Endothelial cell of hepatic sinusoid (primary cell): ENCODE measurements around the gene EHMT2.

Experiments
- in situ Hi-C: cut with HindIII; loops from 2 replicates; pipeline ENCODE4 v1.10.0; 2017; ENCODE audit warnings: low sequenced_read_pairs

EHMT2 gene

GRCh38 chr6:31892821-31893220 is 4.7 kb downstream of the EHMT2 start:
- in situ Hi-C loops = no loop called here

DNA sequence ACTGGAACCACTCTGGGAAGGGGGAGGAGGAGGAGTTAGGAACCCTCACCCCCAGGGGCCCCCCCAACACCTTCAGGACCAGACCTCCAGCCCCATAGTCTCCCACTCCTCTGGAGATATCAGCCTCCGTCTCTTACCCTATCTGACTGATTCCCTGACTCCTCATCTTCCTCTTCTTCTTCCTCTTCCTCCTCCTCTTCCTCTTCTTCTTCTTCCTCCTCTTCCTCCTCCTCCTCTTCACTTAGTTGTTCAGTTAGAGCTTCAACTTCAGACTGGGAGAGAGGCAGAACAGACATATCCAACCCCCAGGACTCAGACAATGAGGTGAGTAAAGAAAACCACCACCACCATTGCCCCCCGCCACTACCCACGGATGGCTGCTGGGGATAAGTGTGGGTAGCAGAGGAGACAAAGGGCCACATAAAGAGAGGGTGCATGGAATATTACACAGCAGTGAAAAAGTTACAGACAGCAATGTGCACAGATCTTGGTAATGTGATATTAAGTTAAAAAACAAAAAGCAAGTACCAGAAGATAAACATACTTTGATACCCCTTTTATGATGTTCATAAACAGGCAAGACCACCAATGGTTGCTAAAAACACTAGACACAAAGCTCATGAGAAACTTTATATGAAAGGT is 8.0 kb downstream of the EHMT2 start:
- in situ Hi-C loops = no loop called here

GRCh38 chr6:31888276-31889258 is 8.9 kb downstream of the EHMT2 start:
- in situ Hi-C loops = no loop called here

DNA sequence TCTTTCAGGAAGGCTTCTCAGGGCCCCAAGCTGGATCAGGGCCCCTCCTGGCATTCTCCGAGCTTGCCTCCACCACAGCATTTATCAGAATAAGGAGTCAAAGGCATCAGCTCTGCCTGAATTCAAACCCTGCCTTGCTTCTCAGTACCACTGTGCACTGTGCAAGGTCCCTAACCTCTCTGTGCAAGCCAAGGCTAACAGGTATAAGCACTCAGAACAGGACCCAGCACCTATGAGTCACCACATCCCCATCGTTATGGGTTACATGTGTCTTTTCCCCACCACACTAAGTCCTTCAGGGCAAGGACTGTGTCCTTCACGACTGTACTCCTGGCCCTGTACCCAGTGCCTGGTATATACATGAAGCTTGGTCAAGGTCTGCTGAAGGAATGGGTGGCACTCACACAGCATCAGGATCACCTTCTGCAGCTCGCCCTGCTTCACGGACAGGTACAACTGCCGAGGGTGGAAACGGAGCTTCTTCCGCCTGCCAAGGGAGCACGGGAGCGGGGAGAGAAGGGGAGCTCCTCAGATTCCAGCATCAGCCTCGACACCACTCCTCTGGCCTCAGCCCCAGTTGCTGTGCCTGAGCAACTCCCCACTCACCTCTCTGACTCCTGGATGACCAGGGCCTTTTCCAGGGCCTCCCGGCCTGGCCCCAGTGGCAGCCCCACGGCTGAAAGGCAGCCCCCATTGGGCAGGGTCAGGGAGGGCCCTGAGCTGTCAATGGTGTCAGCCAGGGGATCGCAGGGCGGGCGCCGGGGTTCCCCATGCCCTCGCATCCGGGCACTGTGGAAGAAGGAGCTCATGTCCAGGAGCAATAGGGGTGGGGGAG is 10.1 kb downstream of the EHMT2 start:
- in situ Hi-C loops = no loop called here

GRCh38 chr6:31886541-31886991 is 10.9 kb downstream of the EHMT2 start:
- in situ Hi-C loops = no loop called here

DNA sequence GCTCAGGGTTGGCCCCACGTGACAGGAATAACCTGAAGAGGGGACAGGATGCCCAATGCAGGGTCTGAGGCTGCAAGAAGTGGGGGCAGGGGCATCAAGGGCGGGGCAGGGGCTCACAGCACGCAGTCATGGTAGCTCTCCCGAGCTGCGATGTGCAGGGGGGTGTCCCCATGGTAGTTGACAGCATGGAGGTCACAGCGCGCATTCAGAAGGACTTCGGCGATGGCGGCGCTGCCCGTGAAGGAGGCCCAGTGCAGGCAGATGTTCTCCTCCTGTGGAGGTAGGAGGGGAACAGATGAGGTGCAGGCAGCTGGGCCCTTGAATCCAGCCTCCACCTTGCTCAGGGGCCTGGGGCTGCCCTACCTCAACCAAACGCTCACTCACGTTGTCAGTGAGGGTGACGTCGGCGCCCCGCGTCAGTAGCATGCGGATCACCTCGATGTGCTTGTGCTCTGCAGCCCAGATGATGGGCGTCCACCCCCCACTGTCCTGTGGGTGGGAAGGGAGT is 12.9 kb downstream of the EHMT2 start:
- in situ Hi-C loops = no loop called here

- in situ Hi-C loops = no loop called here
Measured at GRCh38 chr6:31883676-31884075, 13.8 kb downstream of the EHMT2 start.

DNA sequence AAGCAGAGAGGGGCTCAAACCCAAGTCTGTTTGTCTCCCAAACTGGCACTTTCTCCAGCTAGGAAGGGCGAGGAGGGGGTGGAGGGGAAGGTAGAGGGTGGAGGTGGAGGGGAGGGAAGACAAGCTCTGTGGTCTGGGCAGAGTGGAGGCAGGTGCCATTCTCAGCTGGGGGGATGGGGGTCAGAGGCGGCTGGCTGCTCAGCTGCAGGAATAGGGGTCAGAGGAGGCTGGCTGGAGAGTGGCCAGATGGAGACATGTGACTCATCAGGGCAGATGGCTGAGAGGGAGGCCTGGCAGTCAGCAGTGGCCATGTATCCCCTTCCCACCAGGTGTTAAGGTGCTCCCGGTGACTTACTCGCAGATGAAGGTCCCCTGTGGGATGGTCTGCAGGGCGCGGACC is 15.2 kb downstream of the EHMT2 start:
- in situ Hi-C loops = no loop called here

DNA sequence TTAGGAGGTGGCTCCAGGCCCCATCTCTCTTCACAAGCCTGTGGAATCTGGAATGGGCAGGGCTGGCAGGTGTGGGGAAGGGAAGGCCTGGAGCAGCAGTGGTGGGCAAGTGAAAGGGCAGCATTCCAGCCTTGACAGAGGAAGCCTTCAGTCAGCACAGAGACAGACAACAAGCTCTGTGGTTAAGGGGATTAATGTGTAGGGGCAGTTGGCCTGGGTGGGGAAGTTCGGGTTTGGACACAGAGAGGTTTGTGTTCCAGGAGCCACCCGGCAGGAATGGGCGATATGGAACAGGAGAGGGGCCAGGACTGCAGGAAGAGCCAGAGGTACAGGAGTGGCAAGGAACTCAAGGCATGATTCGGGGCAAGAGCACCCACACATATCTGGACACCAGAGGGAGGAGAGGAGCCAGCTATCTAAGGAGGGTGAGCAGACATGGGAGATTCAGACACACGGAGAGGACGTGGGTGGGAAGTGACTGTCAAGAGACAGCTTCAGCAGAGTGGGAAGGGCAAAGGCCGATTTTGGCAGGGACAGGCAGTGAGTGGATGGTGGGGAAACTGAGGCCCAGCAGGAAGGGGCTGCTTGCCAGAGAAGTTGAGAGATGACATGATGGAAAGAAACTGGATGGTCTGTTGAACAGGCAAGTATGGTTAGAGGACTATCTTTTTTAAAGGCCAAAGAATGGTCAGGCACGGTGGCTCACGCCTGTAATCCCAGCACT is 16.2 kb downstream of the EHMT2 start:
- in situ Hi-C loops = no loop called here

GRCh38 chr6:31880616-31881015 is 16.9 kb downstream of the EHMT2 start:
- in situ Hi-C loops = no loop called here

DNA sequence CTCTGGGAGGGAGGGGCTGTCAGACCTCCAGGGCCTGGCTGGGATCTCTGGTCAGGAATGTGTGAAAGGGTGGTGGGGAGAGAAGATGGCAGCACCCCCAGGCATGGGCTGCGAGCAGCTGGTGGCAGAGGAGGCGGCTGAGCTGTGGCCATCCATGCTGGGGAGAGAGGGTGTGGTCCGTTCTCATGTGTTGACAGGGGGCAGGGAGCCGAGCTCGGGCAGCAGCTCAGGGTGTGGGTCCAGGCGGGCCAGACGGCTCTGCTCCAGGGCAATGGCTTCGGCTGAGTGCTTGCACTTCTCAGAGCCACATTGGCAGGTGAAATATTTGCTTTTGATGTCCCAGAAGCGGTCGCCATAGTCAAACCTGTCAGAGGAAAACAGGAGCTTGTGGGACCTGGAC is 17.6 kb downstream of the EHMT2 start:
- in situ Hi-C loops = no loop called here

- in situ Hi-C loops = no loop called here
Measured at GRCh38 chr6:31879143-31879542, 18.4 kb downstream of the EHMT2 start.

DNA sequence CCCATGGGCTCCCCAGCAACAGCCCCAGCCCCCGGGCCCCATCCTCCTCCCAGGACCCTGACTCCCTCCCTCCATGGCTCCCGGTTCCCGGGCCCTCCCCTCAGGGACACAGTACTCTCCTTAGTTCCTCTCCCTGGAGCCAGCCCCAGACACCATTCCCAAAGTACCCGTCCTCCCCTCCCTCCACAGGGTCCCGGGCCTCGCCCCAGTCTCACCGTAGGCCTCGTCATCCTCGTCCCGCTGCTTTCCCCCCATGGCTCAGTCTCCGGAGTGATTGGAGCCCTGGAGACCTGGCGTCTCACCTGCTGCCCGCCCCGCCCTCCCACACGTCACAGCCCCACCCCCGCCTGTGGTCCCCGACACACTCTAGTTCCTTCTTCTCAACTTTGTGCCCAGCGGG is 18.8 kb downstream of the EHMT2 start, which contains the start of gene SLC44A4:
TSS of gene SLC44A4 (minus strand) at position 272 of the 400 bp plus-strand sequence. CDS start at position 255, 17 bp downstream.
- in situ Hi-C loops = no loop called here

GRCh38 chr6:31878222-31878621 is 19.3 kb downstream of the EHMT2 start:
- in situ Hi-C loops = no loop called here

GRCh38 chr6:31877651-31878161 is 19.8 kb downstream of the EHMT2 start:
- in situ Hi-C loops = no loop called here

DNA sequence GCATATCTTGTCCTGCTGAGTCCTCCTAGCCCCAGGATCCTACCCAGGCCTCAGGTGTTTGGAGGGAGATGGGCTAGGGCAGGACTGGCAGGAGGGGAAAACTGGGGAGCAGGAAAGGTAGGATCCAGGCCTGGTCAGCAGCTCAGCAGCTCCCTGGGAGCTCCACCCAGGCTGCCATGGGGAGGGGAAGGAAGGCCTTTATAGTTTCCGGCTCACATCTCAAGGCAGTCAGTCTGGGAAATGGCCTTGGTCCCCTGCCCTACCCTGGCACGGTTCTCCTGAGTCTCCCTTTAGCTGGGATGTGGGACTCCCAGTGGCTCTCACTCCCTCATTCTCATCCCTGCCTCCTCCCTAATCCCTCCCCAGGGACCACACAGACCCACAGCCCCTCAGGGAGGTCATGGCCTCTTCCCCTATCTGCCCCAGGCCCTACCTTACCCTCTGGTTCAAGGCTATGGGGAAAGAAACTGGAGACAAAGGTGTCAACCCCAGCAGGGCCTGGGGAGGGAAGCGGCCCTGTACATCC is 20.3 kb downstream of the EHMT2 start:
- in situ Hi-C loops = no loop called here

DNA sequence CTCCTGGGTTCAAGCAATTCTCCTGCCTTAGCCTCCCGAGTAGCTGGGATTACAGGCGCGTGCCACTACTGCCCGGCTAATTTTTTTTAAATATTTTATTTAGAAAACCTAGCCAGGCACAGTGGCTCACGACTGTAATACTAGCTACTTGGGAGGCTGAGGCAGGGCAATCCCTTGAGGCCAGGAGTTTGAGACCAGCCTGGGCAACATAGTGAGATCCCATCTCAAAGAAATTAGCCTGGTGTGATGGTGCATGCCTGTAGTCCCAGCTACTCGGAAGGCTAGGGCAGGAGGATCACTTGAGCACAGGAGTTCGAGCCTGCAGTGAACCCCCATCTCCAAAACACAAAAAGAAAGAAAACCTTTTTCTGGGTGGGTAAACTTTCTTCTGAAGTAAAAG is 21.1 kb downstream of the EHMT2 start:
- in situ Hi-C loops = no loop called here

GRCh38 chr6:31875877-31876276 is 21.6 kb downstream of the EHMT2 start:
- in situ Hi-C loops = no loop called here

GRCh38 chr6:31874836-31875572 is 22.5 kb downstream of the EHMT2 start:
- in situ Hi-C loops = no loop called here
